GM12872 (cell line): ENCODE results near the gene SERPINB8.

ENCODE experiments used
- TF ChIP-seq, protein P1 (sequence below): IDR thresholded peaks from 3 replicates; pipeline ENCODE4 v1.5.1; 2011; ENCODE audit warnings: low read depth, mild to moderate bottlenecking, low read length, moderate library complexity; ENCODE audit not compliant: insufficient read depth

SERPINB8 gene

DNA sequence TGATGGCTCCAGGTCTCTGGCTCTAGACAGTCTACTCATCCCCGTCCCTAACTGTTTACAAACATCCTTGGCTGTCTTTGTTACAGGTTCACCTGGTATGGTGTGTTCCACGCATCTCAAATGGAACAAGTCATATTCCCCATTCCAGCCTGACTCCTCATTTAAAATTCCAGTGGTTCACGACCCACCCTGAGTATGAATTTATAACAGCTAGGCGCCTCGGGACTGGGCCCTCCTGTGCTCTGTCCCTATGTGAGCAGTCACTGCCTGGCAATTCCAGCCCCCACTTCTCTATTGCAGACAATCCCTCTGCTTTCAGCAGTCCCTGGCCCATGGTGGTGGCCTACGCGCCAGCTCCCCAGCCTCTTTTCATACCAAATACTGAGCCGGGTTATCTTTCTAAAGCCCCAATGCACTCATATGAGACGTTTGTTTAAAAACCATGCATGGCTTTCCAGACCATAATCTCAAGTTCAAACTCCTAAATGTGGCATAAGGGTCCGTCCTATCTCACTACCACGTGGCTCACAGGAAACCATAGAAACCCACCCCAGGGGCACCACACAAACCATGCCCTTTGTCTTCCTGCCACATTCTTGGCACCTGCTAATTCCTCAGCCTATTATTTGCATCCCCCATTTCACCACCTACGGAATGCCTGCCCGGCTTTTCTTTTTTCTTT is 1.6 kb downstream of the SERPINB8 start:
- TF ChIP-seq, protein P1, sequence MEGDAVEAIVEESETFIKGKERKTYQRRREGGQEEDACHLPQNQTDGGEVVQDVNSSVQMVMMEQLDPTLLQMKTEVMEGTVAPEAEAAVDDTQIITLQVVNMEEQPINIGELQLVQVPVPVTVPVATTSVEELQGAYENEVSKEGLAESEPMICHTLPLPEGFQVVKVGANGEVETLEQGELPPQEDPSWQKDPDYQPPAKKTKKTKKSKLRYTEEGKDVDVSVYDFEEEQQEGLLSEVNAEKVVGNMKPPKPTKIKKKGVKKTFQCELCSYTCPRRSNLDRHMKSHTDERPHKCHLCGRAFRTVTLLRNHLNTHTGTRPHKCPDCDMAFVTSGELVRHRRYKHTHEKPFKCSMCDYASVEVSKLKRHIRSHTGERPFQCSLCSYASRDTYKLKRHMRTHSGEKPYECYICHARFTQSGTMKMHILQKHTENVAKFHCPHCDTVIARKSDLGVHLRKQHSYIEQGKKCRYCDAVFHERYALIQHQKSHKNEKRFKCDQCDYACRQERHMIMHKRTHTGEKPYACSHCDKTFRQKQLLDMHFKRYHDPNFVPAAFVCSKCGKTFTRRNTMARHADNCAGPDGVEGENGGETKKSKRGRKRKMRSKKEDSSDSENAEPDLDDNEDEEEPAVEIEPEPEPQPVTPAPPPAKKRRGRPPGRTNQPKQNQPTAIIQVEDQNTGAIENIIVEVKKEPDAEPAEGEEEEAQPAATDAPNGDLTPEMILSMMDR, result no peak

DNA sequence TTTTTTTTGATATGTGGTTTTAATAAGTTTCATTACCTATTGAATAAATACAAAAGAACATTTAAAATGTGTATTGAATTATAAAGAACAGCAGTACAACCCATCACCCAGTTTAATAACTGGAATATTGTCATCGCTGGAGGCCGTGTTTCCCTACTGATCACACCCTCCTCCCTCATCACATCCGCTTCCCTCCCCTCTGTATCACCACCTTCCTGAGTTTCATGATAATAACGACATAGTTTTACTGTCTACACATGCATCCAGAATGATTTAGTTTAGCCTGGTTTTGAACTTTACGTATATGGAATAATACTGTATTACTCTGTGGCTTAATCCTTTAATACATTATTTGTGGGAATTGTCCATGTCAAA is 2.1 kb downstream of the SERPINB8 start:
- TF ChIP-seq, protein P1, result no peak

DNA sequence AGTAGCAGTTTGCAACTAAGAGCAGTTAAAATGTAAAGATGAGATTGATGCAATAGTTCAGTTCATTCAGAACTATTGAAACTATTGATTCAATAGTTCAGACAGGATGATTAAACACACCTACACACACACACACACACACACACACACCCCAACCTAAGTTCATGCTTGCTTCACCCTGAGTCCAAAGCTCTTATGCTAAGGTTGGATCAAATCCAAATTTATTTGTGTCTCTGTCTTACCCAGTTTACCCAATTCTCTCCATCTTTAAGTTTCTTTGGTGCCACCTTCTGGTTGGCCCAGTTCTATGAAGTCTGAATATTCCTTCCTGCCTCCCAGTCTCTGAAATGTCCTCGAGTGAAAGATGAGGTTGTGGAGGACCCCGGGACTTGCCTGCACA is 5.1 kb downstream of the SERPINB8 start:
- TF ChIP-seq, protein P1, result peak; percentile 45; the same call in 2 of the 3 replicates

DNA sequence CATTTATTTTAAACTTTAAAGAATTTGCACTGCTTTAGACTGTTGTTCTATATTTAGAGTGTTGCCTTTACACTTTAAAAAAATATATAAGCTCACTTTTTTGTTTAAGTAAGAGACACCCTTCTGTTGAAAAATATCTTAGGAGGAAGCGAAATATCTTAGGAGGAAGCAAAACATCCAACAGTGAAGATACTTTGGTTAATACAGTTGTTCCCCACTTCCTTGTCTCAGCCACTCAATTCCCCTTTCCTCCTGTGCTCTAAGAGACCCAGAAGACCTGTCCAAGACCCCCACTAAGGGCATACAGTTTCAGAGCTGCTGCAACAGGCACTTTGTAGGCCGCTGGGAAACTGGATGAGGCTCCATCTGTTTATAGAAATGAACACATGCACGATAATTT is 5.7 kb downstream of the SERPINB8 start:
- TF ChIP-seq, protein P1, result no peak

DNA sequence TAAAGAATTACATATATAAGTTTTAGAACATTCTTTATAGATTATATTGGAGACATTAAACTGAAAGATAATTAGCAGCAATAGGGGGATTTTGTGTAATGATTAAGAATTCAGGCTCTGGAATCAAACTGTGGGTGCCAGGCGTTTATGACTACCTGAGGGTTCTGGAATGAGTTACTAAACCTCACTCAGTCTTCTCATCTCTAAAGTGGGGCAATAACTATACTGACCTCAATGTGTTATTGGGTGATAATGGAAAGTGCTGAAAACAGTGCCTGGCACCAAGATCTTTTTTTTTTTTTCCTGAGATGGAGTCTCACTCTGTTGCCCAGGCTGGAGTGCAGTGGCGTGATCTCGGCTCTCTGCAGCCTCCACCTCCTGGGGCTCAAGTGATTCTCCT is 7.2 kb downstream of the SERPINB8 start:
- TF ChIP-seq, protein P1, result no peak

DNA sequence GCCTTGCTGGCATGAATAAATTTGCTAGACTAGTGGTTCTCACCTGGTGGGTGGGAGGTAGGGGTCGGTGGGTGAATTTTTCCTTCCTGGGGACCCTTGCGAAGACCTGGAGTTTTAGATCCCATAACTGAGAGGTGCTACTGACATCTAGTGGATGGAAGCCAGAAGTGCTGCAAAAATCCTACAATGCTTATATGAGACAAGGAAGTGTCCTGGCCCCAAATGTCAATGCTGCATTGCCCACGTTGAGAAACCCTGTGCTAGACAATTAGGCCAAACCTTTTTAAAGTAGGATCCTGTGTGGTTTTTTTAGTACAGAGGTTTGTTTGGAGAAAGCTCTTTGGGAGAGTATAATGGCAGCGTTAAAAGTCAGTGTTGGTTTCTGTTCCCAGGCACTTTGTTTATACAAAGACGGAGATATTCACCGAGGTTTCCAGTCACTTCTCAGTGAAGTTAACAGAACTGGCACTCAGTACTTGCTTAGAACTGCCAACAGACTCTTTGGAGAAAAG is 9.6 kb downstream of the SERPINB8 start:
- TF ChIP-seq, protein P1, result peak; percentile 87

DNA sequence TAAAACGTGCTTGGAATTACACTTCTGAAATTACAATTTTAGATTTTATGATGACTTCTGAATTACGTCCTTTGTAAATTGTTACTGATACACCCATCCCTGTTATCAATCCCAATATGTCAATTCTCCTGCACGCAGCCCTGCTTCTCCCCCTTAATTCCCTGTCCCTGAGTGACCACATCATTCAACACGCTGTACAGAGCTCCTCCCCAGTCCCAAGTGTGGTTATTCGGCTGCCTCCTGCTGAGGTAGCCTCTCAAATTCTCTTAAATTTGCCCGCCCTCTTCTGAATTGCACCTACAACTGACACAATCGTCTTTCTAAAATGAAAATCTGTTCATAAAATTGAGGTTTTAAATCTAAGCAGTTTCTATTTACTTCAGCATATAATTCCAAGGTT is 10.1 kb downstream of the SERPINB8 start:
- TF ChIP-seq, protein P1, result no peak
